NCI-H2107 treated with DMSO at 0.1 percent for 48 hours (cell line): ENCODE results near the gene COL6A3.

ENCODE experiments used
- DNase-seq: peaks from one replicate; lab custom pipeline; 2025; ENCODE audit not compliant: unreplicated experiment; lab: John Stamatoyannopoulos, UW

The COL6A3 gene

DNA sequence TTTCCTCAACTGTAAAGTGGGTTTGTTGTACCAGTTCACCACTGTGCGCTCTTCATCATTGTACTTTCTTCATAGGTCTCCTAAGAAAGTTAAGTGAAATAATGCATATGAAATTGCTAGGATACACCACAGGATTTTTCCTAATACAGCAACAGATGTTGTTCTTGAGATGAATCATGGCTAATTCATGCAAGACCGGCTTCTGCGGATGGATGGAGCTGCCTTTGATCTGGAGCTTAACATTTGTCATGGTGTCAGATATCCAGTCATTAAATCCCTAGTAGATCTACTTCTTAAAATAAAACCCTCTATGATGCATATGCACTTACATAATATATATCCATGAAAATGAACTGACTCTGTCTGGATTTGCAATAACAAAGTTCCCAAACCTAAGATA is 114.1 kb downstream of the COL6A3 start:
- no peak for DNase-seq

DNA sequence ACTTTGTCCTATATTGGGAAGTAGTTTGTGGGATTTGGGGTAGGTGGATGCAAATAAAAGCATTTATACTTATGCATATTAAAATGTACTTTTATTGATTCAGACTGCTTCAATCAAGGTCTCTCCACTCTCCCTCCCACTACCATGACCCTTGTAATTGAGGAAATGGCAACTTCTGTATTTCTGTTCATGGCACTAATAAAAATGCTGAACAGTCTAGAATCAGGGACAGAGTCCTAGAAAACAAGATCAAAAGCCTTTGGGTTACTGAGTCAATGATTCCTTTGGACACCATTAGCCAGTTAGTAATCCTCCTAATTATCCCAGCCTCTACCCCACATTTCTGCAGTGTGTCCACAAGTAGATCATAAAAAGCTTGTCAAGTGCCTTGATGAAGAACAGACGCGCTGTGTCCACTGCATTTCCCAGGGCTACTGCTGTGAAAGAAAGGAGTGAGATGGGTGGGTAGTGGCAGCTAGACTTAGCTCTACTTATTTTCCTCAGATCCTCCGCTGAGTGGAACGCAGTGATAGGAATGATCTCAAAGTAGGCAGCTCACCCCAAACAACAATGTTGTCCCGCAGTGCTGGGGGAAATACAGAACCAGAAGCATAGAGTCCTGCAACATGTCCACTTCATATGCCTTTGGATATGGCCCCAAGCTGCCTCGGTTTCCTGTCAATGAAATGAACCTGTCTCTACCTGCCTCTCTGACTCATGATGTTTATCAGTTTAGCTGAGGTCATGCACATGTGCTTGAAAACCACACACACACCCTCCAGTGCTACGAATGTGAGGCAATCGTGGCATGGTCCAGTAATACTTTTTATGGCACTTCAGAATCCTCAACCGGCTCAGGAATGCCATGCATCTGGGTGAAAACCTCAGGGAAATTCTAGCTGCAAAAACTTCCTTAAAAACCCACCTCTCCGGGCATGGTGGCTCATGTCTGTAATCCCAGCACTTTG is 115.5 kb downstream of the COL6A3 start:
- DNase-seq, result no peak

DNA sequence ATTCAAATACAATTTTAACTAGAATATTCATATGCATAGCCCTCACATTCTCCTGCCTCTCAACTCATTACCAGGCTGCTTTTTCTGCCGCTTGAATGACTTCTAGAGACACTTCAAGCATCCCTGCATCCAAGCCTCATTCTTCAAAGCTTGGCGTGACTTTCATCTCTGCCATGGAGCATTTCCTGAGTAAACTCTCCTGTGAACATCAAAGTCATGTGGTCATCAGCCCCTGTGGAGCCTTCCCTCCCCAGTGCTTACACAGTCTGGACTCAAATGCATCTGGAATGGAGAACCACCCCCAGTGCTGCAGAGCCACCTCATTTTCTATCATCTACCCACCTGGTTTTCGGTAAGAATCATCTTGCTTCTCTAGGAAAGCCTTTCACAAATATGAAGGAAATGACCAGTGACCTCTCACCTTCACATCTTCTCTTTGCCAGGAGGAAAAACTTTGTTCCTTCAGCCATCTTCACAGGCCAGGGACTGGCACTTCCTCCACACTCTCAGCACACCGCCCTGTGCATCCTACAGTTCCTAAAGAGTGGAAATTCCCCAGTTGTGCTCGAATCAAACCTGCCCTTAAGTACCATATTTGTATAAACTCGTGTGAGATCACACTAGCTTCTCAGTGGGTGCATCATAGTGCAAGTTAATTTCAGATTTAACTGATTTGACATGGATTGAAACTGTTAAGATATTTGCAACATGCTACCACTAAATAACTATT is 116.4 kb downstream of the COL6A3 start:
- DNase-seq, result no peak

DNA sequence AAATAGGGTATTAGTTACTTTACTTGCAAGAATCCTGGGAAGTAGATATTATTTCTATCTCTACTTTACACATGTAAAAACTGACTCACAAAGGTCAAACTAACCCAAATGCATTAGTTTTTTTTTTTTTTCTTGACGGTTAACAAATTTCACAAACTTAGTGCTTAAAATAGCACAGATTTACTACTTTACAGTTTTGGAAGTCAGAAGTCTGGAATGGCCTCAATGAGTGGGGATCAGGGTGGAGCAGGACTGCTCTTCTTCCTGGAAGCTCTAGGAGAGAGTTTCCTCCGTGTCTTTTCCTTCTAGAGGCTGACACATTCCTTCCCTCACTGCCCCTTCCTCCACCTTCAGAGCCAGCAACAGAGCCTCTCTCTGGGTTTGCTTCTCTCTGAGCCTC is 117.2 kb downstream of the COL6A3 start:
- no peak for DNase-seq

DNA sequence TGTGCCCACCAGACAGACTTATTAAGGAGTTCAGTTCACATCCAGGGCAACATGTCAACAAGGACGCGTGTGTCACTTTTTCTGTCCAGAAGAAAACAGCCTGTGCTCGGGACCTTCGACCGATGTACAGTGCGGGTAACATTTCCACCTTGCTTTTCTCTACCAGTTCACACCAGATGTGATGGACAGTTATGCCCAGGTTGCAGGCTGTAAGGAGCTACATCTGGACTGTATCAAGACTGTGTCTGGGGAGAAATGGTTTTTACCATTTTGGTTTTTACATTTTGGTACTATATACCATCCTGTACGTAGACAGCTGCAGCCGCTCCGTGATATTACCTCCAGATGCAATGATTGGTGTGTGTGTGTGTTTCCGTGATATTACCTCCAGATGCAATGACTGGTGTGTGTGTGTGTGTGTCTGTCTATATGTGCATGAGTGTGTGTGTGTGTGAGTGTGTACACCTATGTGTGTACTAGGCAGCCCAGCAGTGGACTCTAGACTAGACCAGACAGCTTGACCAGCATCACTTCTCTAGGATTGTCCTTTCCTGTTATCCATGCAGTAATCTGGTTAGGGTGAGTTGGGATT is 118.0 kb downstream of the COL6A3 start:
- no peak for DNase-seq

DNA sequence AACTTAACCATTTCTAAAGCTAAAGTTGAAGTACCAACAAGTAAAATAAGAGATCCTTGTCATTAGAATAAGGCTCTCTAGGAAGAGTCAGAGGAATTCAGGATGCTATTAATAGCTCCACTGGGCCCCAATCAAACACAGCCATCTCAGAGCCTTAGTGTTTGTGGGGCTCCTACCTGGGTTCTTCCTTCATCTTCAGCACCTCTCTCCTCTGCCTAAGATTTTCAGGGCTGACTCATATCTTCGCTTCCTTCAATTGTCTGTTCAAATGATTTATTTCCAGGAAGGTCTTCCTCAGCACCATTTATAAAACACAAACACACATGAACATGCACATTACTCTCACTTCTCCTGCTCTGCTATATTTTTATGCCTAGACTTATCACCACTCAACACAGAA is 119.5 kb downstream of the COL6A3 start:
- no peak for DNase-seq

DNA sequence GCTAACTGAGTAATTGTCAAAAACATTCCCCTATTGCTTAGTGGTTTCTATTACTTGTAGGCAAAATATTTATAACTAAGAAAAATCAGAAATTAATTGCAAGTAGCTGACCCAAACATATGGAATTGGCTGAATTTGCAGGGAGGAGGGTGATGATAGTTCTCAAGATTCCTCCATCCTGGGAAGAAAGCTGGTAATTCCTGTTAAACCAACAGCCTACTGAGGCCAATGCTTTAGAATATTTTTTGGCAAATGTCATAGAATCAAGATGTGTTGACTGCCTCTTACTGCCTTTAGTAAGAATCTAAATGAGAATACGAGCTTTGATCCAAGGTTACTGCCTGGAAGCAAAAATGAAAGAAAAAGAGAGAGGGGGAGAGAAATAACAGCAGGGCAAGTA is 120.0 kb downstream of the COL6A3 start:
- DNase-seq, result no peak

DNA sequence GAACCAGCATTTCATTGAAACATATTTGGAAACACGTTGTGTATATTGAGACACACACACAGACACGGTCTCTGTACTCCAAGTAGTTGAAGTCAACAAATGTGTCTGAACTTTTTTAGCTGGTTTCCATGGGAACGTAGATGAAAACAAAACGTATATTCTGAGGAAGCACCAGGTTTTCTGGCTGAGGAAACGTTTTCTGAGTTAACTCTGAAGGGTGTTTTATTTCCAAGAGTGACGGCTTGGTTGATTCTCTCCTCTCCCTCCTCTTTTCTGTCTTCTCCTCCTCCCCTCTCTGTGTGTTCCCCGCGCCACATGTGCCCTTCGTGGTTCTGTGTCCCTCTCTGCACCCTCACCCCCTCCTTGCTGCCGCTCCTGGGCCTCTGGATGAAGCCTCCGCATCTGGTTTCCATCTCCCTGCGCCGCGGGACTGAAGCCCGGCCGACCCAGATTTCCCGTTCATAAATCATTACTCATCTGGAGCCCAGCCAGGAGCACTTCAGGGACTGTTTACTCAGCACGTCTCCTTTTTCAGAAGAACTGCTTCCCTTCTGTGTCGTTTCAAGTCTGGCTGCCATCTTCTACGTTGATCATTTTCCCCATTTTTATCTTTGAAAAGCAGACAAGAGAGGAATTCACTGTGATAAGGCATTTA is 122.7 kb downstream of the COL6A3 start:
- DNase-seq, result peak; percentile 78

DNA sequence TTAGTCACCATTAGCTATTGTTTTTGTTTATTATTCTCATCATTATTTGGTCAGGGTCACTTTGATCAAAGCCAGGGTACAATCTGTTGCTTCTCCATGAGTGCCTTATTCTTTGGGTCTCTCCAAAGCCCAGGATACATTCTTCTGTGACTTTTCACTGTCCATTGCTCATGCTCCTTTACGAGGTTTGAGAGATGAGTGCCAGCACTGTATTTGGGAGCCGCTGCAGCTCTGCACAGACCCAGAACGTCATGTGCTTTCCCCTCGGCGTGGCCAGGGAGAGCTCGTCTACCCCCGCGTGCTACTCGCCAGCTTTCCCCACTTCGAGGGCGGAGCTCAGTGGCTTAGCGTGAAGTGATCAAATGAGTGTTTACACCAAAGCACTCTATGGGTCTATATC is 123.7 kb downstream of the COL6A3 start:
- no peak for DNase-seq

DNA sequence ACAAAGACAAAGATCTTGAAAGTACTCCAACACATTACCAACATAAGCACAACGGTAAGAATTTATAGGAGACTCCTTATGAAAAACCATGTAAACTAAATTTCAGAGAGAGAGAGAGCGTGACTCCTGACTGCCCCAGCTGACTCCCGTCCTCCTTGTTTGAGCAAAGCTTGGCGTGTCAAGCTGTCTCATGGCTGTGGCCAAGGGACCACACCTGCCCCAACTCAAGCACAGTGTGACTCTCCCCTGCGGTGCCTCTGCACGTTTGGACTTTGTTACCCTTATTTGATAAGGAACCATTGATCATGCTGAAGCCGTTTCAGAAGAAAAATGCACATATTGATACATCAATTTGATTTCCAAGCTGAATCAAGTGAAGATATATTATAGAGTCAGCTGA is 124.8 kb downstream of the COL6A3 start:
- no peak for DNase-seq

DNA sequence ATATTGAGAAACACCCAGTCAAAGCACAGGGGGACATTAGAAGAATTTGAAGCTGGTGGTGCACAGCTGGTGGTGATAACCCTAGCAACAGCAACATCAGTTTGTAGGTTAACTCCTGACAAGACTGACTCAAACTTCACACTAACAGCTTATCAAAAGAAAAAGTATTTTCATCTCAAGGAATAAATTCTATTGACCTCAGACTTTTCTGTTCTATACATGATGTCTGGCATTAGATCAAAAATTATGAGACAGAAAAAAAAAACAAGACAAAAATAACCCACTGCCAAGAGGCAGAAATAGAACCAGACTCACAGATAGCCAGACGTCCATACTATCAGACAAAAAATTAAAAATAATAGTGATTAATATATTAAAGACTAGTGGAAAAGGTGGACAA is 126.1 kb downstream of the COL6A3 start:
- no peak for DNase-seq

DNA sequence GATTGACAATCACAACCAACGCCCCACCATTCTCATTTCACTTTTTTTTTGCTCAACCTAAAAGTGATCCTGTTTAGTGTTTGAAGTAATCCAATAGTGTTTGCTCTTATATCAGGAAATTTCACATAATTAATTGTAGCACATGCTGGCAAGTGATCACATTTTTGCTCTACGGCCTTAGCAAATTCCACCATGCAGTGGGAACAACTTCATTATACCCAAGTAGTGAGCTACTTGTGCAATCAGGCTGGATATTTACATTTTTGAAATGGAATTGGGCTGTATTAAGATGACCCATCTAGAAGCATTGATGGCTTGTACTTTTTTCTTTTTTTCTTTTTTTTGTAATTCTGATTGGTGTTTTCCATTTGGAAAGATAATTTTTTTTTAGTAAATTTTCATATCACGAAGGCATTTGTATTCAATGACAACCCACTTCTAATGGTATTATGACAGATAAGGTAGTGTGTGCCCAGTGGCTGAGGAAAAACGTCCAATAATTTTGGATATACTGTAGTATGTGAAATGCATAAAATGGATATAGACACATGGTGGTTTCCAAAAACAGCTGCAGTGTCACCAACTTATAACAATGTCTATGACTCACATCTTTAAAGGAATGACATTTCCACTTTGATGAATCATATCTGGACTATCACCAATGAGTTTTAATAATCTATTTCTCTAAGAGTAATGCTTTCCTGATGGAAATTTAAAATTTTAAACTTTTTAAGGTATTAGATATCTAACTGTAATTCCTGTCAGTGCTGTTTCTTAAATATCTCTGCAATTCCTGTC is 130.6 kb downstream of the COL6A3 start:
- no peak for DNase-seq

DNA sequence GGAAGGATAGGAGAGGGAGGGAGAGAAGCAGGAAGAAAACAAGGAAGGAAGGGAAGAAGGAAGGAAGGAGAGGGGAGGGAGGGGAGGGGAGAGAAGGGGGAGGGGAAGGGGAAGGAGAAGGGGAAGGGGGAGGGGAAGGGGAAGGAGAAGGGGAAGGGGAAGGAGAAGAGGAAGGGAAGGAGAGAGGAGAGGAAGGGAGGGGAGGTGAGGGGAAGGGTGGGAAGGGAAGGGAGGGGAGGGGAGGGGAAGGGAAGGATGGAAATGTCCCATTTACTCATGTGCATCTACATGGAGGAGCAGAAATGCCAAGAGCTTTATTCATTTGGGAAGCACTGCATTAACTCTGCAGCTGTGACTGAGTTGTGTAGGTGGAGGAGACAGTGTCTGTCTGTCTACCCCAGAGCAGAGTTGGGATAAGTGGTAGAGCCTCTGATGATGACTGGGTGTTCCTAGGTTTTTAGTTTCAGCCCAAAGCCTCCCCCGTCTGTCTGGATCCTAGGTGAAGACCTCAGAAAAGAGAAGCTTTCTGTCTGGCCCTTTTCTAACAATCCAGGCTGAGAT is 131.3 kb downstream of the COL6A3 start:
- DNase-seq, result no peak

DNA sequence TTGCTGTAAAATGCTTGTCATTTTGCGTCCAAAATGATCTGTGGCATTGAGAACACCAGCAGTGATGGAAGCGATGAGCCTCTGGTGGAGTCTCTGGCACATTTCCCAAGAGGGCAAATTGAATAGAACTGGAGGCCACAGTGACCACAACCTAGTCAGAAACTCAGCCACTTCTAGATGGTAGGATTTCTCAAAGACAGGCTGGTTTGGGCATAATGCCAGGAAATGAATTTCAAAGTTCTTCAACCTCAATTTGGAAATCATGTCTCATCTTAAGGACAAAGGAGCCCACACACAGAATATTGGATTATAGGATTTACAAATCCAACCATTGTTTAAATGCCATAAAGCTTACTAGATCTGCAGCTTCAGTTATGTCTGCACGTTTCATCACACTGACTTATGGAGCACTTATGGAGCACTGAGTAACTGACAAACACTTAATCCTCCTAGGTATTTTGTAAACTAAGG is 132.1 kb downstream of the COL6A3 start:
- DNase-seq, result no peak

DNA sequence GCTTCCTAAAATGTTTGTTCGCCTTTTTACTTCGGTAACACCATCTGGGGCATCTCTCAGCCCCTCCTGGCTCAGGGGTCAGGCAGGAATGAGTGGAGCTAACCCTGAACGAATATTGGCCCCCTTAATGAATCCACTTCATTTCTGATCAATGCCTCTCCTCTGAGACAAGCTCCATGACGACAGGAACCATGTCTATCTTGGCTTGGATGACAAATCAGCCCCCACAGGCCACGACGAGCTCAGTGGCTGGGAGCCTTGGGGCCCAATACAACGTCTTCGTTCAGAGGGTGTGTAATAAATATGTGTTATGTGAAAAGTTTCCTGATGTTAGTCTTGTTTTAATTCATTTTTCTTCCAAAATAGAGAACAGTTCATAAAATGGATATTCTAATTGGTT is 133.0 kb downstream of the COL6A3 start:
- no peak for DNase-seq

DNA sequence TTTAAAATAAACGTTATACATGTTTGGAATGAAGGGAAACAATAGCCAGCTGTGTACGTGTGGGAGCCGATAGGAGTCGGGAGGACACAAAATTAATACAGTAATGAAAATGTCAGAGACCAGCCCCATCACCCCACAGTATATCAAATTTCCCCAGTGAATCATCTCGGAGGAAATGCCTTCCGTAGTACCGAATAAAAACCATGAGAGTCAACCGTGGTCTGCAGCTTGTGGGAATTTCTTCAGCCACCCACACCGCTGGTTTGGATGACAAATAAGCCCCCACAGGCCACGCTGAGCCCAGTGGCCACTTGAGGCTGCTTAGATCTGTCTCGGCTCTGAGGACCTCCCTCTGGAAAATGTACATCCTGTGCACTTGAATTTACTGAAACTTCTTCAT is 133.7 kb downstream of the COL6A3 start:
- no peak for DNase-seq

DNA sequence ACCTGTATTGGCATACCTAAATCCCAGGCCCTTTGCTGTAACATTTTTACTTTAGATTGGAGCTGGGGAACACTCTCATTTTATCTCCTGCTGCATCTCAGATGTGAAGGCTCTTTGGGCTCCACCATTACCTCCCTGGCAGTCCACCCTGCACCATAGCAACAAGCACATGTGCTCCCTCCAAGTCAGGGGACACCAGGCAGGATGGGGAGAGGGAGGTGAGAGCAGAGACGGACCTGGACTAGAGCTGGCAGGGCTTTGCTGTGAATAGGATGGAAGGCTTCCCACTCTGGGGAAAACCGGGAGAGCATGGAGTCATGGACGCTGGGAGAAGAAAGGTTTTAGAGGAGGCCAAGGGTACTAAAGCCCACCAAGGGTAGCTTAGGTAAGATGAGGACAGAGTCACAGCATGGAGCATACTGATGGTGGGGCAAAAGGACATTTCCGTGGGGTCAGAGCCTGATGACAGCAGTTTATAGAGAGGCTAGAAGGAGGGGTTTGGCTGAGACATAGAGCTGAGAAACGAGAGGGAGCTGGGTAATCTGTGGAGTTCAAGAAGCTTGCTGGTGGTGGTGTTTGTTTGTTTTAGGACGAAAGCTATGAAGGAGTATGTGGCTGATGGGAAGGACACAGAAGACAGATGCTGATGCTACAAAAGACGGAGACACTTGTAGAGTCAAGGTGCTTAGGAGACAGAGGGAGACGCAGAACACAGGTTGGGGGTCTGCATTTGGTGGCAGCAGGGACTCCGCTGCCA is 134.8 kb downstream of the COL6A3 start:
- DNase-seq, result no peak

DNA sequence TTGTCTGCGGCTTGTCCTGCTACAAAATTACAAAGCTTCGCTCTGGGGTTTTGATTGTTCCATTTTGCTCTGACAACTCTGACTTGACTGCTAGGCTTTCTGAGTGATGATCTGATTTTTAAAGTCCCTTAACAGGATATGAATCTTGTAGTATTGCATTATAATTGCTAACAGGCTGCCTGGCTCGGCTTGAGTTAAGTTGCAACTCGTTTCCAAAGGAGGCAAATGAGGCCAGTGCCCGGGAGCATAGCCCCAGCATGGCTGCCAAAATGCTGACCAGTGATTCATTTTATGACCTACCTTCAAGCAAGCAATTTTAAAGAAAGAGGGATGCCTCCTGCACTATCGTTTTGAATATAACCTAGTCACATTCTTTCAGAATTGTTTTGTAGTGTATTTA is 135.4 kb downstream of the COL6A3 start:
- DNase-seq, result no peak

DNA sequence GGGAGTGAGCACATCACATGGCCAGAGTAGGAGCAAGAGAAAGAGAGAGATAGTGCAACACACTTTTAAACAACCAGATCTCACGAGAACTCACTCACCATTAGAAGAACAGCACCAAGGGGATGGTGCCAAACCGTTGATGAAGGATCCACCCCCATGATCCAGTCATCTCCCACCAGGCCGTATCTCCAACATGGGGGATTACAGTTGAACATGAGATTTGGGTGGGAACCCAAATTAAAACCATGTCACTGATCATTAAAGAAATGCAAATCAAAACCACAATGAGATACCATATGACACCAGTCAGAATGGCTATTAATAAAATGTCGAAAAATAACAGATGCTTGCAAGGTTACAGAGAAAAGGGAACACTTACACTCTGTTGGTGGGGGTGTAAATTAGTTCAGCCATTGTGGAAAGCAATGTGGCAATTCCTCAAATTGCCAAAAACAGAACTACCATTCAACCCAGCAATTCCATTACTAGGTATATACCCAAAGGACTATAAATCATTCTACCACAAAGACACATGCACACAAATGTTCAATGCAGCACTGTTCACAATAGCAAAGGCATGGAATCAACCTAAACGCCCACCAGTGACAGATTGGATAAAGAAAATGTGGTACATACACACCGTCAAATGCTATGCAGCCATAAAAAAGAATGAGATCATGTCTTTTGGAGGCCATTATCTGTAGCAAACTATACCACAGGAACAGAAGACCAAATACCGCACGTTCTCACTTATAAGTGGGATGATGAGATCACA is 137.1 kb downstream of the COL6A3 start:
- DNase-seq, result no peak
